ENCODE data around the gene ARFIP2.

ARFIP2 gene

GRCh38 chr11:6481924-6482275, 769 bp upstream of the ARFIP2 start:
- no peak for DNase-seq

- DNase-seq = no peak
Observed at GRCh38 chr11:6480299-6480914, 724 bp downstream of the ARFIP2 start.

GRCh38 chr11:6476571-6476970, 4.6 kb downstream of the ARFIP2 start:
- no peak for DNase-seq

- no peak for DNase-seq
Observed at GRCh38 chr11:6475936-6476335, 5.2 kb downstream of the ARFIP2 start.

GRCh38 chr11:6474806-6475500, 6.2 kb downstream of the ARFIP2 start:
- DNase-seq = no peak

GRCh38 chr11:6474413-6474792, 6.7 kb downstream of the ARFIP2 start:
- DNase-seq = no peak

GRCh38 chr11:6473451-6474412, 7.4 kb downstream of the ARFIP2 start, which contains the start of gene TRIM3:
Gene TRIM3 (minus strand): TSS chr11:6473941. CDS start chr11:6465695, 8,246 bp downstream.
- peak; percentile 55 for DNase-seq

- no peak for DNase-seq
Observed at GRCh38 chr11:6472934-6473333, 8.2 kb downstream of the ARFIP2 start.

- no peak for DNase-seq
Observed at GRCh38 chr11:6469599-6469998, 11.5 kb downstream of the ARFIP2 start.

- DNase-seq = no peak
Observed at GRCh38 chr11:6468712-6469495, 12.2 kb downstream of the ARFIP2 start.

- no peak for DNase-seq
Observed at GRCh38 chr11:6459099-6459450, 22.1 kb downstream of the ARFIP2 start.

- no peak for DNase-seq
Observed at GRCh38 chr11:6458352-6459098, 22.6 kb downstream of the ARFIP2 start.

- no peak for DNase-seq
Observed at GRCh38 chr11:6457581-6458320, 23.4 kb downstream of the ARFIP2 start.

- no peak for DNase-seq
Observed at GRCh38 chr11:6456361-6457073, 24.6 kb downstream of the ARFIP2 start.

GRCh38 chr11:6455070-6455469, 26.1 kb downstream of the ARFIP2 start:
- no peak for DNase-seq

GRCh38 chr11:6453152-6453551, 28.0 kb downstream of the ARFIP2 start:
- no peak for DNase-seq

GRCh38 chr11:6452219-6452618, 28.9 kb downstream of the ARFIP2 start:
- no peak for DNase-seq

GRCh38 chr11:6448574-6448973, 32.6 kb downstream of the ARFIP2 start:
- DNase-seq = no peak

- peak; percentile 53 for DNase-seq
Observed at GRCh38 chr11:6443269-6444003, 37.7 kb downstream of the ARFIP2 start.

GRCh38 chr11:6442441-6442840, 38.7 kb downstream of the ARFIP2 start:
- DNase-seq = no peak

All from activated naive CD4-positive, alpha-beta T cell treated with anti-CD3 and anti-CD28 coated beads, Interleukin-2, amount 50 U/mL, for 16 hours (primary cell).